Transverse colon (tissue), 4 donors: ENCODE results near the gene UBFD1.

Experiments used
- CTCF ChIP-seq, 5 experiments: fragments of 200-600 bp in 3 of 5; fragments of 450-650 bp in 2 of 5; sonication (generic) in 3 of 5; IDR thresholded peaks; 1 replicate in 2 of 5; 2 replicates in 3 of 5; pipeline ENCODE4 v1.5.1; 2016 to 2017; ENCODE audit warnings: antibody characterized with exemption in 5 of 5, inconsistent platforms in 3 of 5, mild to moderate bottlenecking in 2 of 5, moderate library complexity in 1 of 5
- POLR2A ChIP-seq: fragments of 450-650 bp; IDR thresholded peaks from one replicate; pipeline ENCODE4 v1.6.1; 2016; ENCODE audit warnings: antibody characterized with exemption, mild to moderate bottlenecking, moderate library complexity
- POLR2AphosphoS5 ChIP-seq, 3 donors: sonication (generic); formaldehyde crosslinking; IDR thresholded peaks; one replicate each; pipeline ENCODE4 v1.6.1; 2016; ENCODE audit warnings: antibody characterized with exemption in 3 of 3

GRCh38 chr16:23580391-23580790 is 22.9 kb downstream of the UBFD1 start:
- TF ChIP-seq CTCF (IDR thresholded peaks at IDR 0.05) (no peak), POLR2AphosphoS5 (IDR thresholded peaks at IDR 0.05) (no peak), POLR2A (no peak)
